Psoas muscle (tissue), 8 donors: ENCODE results near the gene AKNA. TPM values are rescaled to one million over a fixed set of nuclear protein-coding genes. Genes with fewer than 3 reads are reported as not detected.

Experiments used
- ATAC-seq, 4 donors: fragments of 200-7000 bp; cut with Tn5 transposase; one replicate each; pipeline ENCODE4 v1.9.1; 2020; ENCODE audit warnings: moderate library complexity in 3 of 4, mild to moderate bottlenecking in 2 of 4
- DNase-seq, 2 donors: peaks; one replicate each; pipeline ENCODE4 v3.0.0-alpha.2; 2020
- H3K27ac ChIP-seq: fragments of 200-600 bp; one replicate; pipeline ENCODE4 v1.8.0; 2022
- H3K27me3 ChIP-seq, 3 donors: fragments of 200-600 bp in 1 of 3; one replicate each; pipeline versions ENCODE4 v1.6.1 to v1.8.0; 2013 to 2022; ENCODE audit warnings: low read length in 2 of 3, mild to moderate bottlenecking in 2 of 3, moderate library complexity in 1 of 3; ENCODE audit not compliant: insufficient read depth in 3 of 3
- H3K36me3 ChIP-seq, 2 donors: fragments of 200-600 bp in 1 of 2; one replicate each; pipeline versions ENCODE4 v1.6.1 to v1.8.0; 2013 to 2022; ENCODE audit warnings: low read depth in 1 of 2, mild to moderate bottlenecking in 1 of 2, moderate library complexity in 1 of 2; ENCODE audit not compliant: insufficient read depth in 1 of 2
- H3K4me1 ChIP-seq: fragments of 200-600 bp; one replicate; pipeline ENCODE4 v1.8.0; 2022
- H3K4me3 ChIP-seq: fragments of 200-600 bp; one replicate; pipeline ENCODE4 v1.8.0; 2022; ENCODE audit warnings: mild to moderate bottlenecking
- H3K9me3 ChIP-seq: fragments of 200-600 bp; one replicate; pipeline ENCODE4 v1.8.0; 2022
- WGBS, 3 donors: extraction: QIAGEN DNeasy Blood & Tissue Kit; methylation state at CpG; one replicate each; pipeline versions ENCODE4 v1.1.6 to v1.1.7; 2013; 5-methylcytosine and 5-hydroxymethylcytosine counted together
- intact Hi-C, 2 donors: fragments of 100-400 bp; cut with DNase I; formaldehyde crosslinking; loops; one replicate each; pipeline versions ENCODE4 v1.11.0 to v1.14.2; 2022
- polyA plus RNA-seq, 3 donors: library from polyadenylated mRNA; stranded (reverse); fragments of 200-250 nt; gene quantifications; one replicate each; pipeline ENCODE4 v1.2.3, GENCODE V29; 2013
- total RNA-seq, 4 donors: library from RNA; stranded (reverse); fragmentation: NEBNext Ultra II Directional in 2 of 4; extraction: Animal tissue kit (Norgen Biotek cat#: 25700) in 2 of 4; gene quantifications; one replicate each; pipeline versions ENCODE4 v1.2.1 to v1.2.4, GENCODE V29; 2021 to 2023
- TF ChIP-seq, protein P1 (sequence below): fragments of 200-600 bp; IDR thresholded peaks from one replicate; pipeline ENCODE4 v1.8.0; 2022; ENCODE audit warnings: antibody characterized with exemption
- donor health status: healthy with polysubstance abuse.
- donor health status: DM: no; HTN: no; CAD: no; lungs with moderate emphysema.
- donor health status: Bipolar disorder and iron deficiency.
- donor health status: healthy.
- donor health status: DM: yes; HTN: yes; CAD: no.
- donor health status: DM: no; HTN: no; CAD: no.
- donor health status: DM: no; HTN: no; CAD: no.
- donor health status: DM: yes; HTN: yes; CAD: no.

Gene AKNA
- total and polyA plus RNA-seq, 7 donors = 1.5 to 3.9 (median 2.3) TPM

DNA sequence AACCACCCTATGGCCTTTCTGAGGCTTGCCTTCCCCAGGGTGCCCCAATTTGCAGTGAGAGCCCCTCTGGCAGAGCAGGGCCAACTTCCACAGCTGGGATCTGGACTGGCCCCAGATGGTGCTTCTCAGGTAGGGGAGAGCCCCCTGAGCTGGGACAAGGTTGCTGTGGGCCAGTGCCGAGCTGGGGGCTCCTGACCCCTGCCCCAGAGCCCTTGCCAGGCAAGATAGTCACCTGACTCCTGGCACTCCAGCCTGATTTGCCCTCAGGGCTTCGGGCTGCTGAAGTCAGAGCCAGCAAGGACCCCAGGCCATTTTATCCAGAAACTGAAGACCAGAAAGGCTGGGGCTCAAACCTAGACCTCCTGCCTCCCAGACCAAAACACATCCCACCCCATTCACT is 33.4 kb upstream of the AKNA start:
- Histone ChIP-seq H3K27ac (no peak overlapping the region), H3K27me3 (no peaks in the 10 kb centered on the region), H3K9me3 (no peaks in the 10 kb centered on the region), H3K36me3 (no peaks in the 10 kb centered on the region), H3K4me3 (no peak overlapping the region), H3K4me1 (no peaks in the 10 kb centered on the region)
- intact Hi-C loops = loop anchor here in 1 of 2 donors (2.0 kb wide), 1 partner anchor 76 kb away; no protein-coding TSS in a partner anchor
- TF ChIP-seq, protein P1, sequence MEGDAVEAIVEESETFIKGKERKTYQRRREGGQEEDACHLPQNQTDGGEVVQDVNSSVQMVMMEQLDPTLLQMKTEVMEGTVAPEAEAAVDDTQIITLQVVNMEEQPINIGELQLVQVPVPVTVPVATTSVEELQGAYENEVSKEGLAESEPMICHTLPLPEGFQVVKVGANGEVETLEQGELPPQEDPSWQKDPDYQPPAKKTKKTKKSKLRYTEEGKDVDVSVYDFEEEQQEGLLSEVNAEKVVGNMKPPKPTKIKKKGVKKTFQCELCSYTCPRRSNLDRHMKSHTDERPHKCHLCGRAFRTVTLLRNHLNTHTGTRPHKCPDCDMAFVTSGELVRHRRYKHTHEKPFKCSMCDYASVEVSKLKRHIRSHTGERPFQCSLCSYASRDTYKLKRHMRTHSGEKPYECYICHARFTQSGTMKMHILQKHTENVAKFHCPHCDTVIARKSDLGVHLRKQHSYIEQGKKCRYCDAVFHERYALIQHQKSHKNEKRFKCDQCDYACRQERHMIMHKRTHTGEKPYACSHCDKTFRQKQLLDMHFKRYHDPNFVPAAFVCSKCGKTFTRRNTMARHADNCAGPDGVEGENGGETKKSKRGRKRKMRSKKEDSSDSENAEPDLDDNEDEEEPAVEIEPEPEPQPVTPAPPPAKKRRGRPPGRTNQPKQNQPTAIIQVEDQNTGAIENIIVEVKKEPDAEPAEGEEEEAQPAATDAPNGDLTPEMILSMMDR = no peak
- DNase-seq (no peak), ATAC-seq (no peak)
- 71 to 90% (median 88%) methylated on average over 2 of the region's 2 CpGs for WGBS, 3 donors

DNA sequence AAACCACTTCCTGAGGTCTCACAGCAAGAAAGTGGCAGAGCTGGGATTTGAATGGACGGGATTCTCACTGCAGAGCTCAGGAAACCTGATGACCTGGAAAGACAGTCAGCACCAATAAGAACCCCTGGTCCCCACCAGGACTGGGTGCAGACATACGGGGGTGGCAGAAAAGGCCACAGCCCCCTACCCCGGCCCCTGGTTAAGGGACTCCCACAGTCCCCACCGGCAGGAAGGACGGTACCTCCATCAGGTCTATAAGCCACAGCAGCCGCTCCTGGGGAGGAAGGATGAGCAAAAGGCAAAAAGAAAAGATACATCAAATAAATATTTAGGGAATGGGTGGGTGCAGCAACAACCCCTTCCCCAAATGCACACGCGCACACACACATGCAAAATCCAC is 32.0 kb upstream of the AKNA start:
- intact Hi-C loops = loop anchor here in 1 of 2 donors (2.0 kb wide), 1 partner anchor 75 kb away; no protein-coding TSS in a partner anchor

DNA sequence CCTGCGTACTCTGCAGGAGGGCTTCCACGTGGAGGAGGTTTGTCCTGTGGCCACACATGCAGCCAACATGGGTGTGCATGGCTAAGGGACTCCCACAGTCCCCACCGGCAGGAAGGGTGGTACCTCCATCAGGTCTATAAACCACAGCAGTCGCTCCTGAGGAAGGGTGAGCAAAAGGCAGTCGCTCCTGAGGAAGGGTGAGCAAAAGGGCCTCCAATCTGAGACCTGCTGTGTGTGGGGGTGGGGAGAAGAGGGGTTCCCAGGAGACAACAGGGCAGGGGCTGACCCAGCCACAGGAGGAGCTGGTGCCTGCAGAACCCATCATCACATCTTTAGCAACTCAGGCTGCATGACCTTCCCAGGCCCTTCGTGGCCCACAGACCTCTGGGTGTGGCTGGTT is 30.3 kb upstream of the AKNA start:
- Histone ChIP-seq H3K4me1 (no peaks in the 10 kb centered on the region), H3K36me3 (no peaks in the 10 kb centered on the region), H3K27me3 (no peaks in the 10 kb centered on the region), H3K27ac (no peak overlapping the region), H3K4me3 (no peak overlapping the region), H3K9me3 (no peaks in the 10 kb centered on the region)
- TF ChIP-seq, protein P1 = no peak
- intact Hi-C loops = no loop called here
- DNase-seq (no peak), ATAC-seq (no peak)
- WGBS, 3 donors = 79 to 86% (median 84%) methylated on average over 6 of the region's 6 CpGs

More for the DNA sequence above, 32.0 kb upstream of the AKNA start:
- Histone ChIP-seq H3K36me3 (no peaks in the 10 kb centered on the region), H3K27ac (no peak overlapping the region), H3K4me1 (no peaks in the 10 kb centered on the region), H3K4me3 (no peak overlapping the region), H3K27me3 (no peaks in the 10 kb centered on the region), H3K9me3 (no peaks in the 10 kb centered on the region)
- no peak for ATAC-seq
- DNase-seq = no peak
- TF ChIP-seq, protein P1 = no peak
- WGBS, 3 donors = 90 to 97% (median 91%) methylated on average over 8 of the region's 8 CpGs

DNA sequence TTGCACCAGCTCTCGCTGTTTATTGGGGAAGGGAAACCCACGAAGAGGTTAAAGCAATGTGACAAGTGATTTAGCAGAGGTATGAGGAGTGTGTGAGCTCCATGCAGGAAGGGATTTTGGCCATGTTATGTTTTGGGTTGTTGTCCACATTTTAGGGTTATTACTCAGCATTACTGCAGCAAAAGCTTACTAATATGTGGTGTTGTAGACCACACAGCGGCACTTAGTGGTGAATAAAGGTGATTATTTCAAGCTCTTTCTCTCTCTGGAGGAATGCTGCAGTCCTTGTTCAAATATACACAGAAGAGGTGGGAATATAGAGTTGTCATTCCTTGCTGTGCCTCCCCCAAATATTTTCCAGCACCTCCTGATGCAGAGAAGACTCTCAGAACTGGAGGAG is 29.7 kb upstream of the AKNA start:
- Histone ChIP-seq H3K4me1 (no peaks in the 10 kb centered on the region), H3K9me3 (no peaks in the 10 kb centered on the region), H3K27me3 (no peaks in the 10 kb centered on the region), H3K27ac (no peak overlapping the region), H3K36me3 (no peaks in the 10 kb centered on the region), H3K4me3 (no peak overlapping the region)
- no peak for DNase-seq
- TF ChIP-seq, protein P1 = no peak
- 63 to 70% (median 63%) methylated on average over 3 of the region's 3 CpGs for WGBS, 3 donors
- intact Hi-C loops = no loop called here
- ATAC-seq = no peak

DNA sequence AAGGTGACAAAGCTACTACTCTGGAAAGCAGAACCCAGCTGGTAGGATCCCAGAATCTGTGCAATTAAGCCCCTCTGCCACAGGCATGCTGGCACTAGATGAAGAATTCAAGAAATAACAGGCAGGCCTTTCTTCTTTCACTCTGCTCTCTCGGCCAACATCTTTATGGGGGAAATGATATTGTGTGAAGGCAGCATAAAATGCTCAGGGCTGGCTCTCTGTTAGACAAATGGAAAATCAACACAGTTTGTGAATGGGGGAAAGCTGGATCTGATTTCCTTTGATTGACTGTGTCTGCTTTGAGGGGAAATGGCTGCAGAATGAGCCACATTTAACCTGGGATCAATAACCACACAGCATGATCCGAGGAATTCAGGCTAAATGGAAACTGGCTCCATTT is 29.1 kb upstream of the AKNA start:
- Histone ChIP-seq H3K9me3 (no peaks in the 10 kb centered on the region), H3K4me1 (no peaks in the 10 kb centered on the region), H3K4me3 (no peak overlapping the region), H3K27me3 (no peaks in the 10 kb centered on the region), H3K27ac (no peak overlapping the region), H3K36me3 (no peaks in the 10 kb centered on the region)
- DNase-seq (no peak), ATAC-seq (no peak)
- 81 to 89% (median 86%) methylated on average over 2 of the region's 2 CpGs for WGBS, 3 donors
- intact Hi-C loops = no loop called here
- TF ChIP-seq, protein P1 = no peak
